H1 (cell line): ENCODE data around the gene NPFF. TPM values are rescaled to one million over a fixed set of nuclear protein-coding genes. Genes with fewer than 3 reads are reported as not detected.

ENCODE experiments used
- HDAC2 ChIP-seq, 2 experiments: fragments of 300-600 bp in 1 of 2; sonication (generic) in 1 of 2; IDR thresholded peaks; 2 replicates each; pipeline ENCODE4 v1.6.1; 2011 to 2012; ENCODE audit warnings: low read depth in 2 of 2, low read length in 2 of 2, mild to moderate bottlenecking in 2 of 2, moderate library complexity in 2 of 2, borderline replicate concordance in 1 of 2, inconsistent platforms in 1 of 2
- USF2 ChIP-seq: IDR thresholded peaks from 2 replicates; pipeline ENCODE4 v1.6.1; 2011; ENCODE audit warnings: low read length, improper control_type of control experiment
- polyA plus RNA-seq, 7 experiments: library from polyadenylated mRNA; depleted of rRNA in 3 of 7; stranded (reverse) in 5 of 7; unstranded in 2 of 7; fragments of >200 nt in 5 of 7; fragments of 200-250 nt in 2 of 7; gene quantifications; 1 replicate in 5 of 7; 2 replicates in 1 of 7; 4 replicates in 1 of 7; pipeline versions ENCODE4 v1.2.1 to v1.2.3, GENCODE V29; 2011 to 2013; ENCODE audit warnings: missing spikeins in 2 of 7, mixed read lengths in 2 of 7
- total RNA-seq: library from RNA; stranded (reverse); fragmentation: NEBNext Ultra II Directional; extraction: Animal tissue kit (Norgen Biotek cat#: 25700); gene quantifications from 2 replicates; pipeline ENCODE4 v1.2.1, GENCODE V29; 2021

The NPFF gene
- total and polyA plus RNA-seq, 2 of the 8 experiments (the other 6 are each of a cell fraction or from before 2014, with no cell fraction given) = not detected

DNA sequence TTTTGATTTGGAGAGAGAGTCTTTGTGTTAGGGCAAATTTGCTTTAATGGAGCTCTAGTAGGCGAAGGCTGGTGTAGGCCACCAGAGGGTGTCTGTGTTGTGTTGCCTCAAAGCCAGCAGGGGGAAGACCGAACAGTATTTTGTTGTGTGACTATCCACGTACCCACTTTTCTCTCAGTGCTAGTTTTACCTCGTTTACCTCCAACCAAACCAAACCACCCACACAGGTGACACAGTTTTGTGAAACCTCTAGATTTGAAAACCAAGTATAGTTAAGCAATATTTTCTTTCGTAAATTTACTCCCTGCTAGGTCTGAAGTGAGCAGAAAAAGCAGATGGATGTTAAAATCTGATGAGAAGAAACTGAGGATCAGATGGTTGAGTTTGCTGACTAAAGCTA, 36.3 kb upstream of the NPFF start (continued):
- TF ChIP-seq USF2 (no peak), HDAC2 (IDR thresholded peaks at IDR 0.05; ENCODE audit: borderline replicate concordance in 1 of 2, low read depth in 2 of 2, low read length in 2 of 2) (no peak)
